HT1080 (cell line): ENCODE data around the gene DLEU7. TPM values are rescaled to one million over a fixed set of nuclear protein-coding genes. Genes with fewer than 3 reads are reported as not detected.
A peak's percentile ranks its signal among the peaks of the same experiment; 100 is the strongest.

Experiments used
- DNase-seq: peaks from one replicate; pipeline ENCODE4 v3.0.0-alpha.2; 2015; ENCODE audit warnings: low read depth
- total RNA-seq: library from RNA; depleted of rRNA; stranded (reverse); fragments of >200 nt; shearing (Covaris generic); gene quantifications from 2 replicates; pipeline ENCODE4 v1.2.3, GENCODE V29; 2014

DLEU7 gene
- total RNA-seq, 1 experiment from 2014 or later = not detected

GRCh38 chr13:50844084-50844875 is 788 bp upstream of the DLEU7 start:
- no peak for DNase-seq

GRCh38 chr13:50842990-50843256 is 569 bp downstream of the DLEU7 start:
- DNase-seq = no peak

GRCh38 chr13:50842251-50842989 is 1.1 kb downstream of the DLEU7 start:
- DNase-seq = no peak

- DNase-seq = no peak
These were observed 1.7 kb downstream of the DLEU7 start for GRCh38 chr13:50841786-50842185.

GRCh38 chr13:50840284-50840683 is 3.2 kb downstream of the DLEU7 start:
- no peak for DNase-seq

- no peak for DNase-seq
These were observed 3.7 kb downstream of the DLEU7 start for GRCh38 chr13:50839828-50840227.

- no peak for DNase-seq
These were observed 4.8 kb downstream of the DLEU7 start for GRCh38 chr13:50838701-50839100.

- no peak for DNase-seq
These were observed 5.5 kb downstream of the DLEU7 start for GRCh38 chr13:50838031-50838430.

GRCh38 chr13:50831512-50831911 is 12.0 kb downstream of the DLEU7 start:
- no peak for DNase-seq

GRCh38 chr13:50829896-50830295 is 13.6 kb downstream of the DLEU7 start:
- DNase-seq = no peak

- DNase-seq = no peak
These were observed 14.3 kb downstream of the DLEU7 start for GRCh38 chr13:50829226-50829625.

- DNase-seq = no peak
These were observed 17.5 kb downstream of the DLEU7 start for GRCh38 chr13:50826035-50826434.

- DNase-seq = no peak
These were observed 31.2 kb downstream of the DLEU7 start for GRCh38 chr13:50812242-50812641.

- DNase-seq = no peak
These were observed 32.5 kb downstream of the DLEU7 start for GRCh38 chr13:50810998-50811397.

- DNase-seq = no peak
These were observed 33.0 kb downstream of the DLEU7 start for GRCh38 chr13:50810468-50810867.

- DNase-seq = no peak
These were observed 34.1 kb downstream of the DLEU7 start for GRCh38 chr13:50809133-50810090.

- peak; percentile 30 for DNase-seq
These were observed 37.7 kb downstream of the DLEU7 start for GRCh38 chr13:50805805-50806204.

- DNase-seq = peak; percentile 53
These were observed 42.2 kb downstream of the DLEU7 start for GRCh38 chr13:50801087-50801931.

GRCh38 chr13:50800091-50800739 is 43.3 kb downstream of the DLEU7 start:
- no peak for DNase-seq

- peak; percentile 82 for DNase-seq
These were observed 44.6 kb downstream of the DLEU7 start for GRCh38 chr13:50798923-50799322.
